DND-41 (cell line): Measurements from ENCODE around the gene BICC1.

Experiments
- EZH2 ChIP-seq: IDR thresholded peaks from 3 replicates; pipeline ENCODE4 v1.6.1; 2012; ENCODE audit warnings: borderline replicate concordance, low read depth, mild to moderate bottlenecking, moderate library complexity, low read length, inconsistent platforms; ENCODE audit not compliant: severe bottlenecking
- TF ChIP-seq, protein P1 (sequence below): IDR thresholded peaks from 2 replicates; pipeline ENCODE4 v1.5.1; 2012; ENCODE audit warnings: borderline replicate concordance, low read length, moderate library complexity, mild to moderate bottlenecking; ENCODE audit not compliant: poor library complexity, severe bottlenecking; ENCODE audit errors: extremely low read depth

DNA sequence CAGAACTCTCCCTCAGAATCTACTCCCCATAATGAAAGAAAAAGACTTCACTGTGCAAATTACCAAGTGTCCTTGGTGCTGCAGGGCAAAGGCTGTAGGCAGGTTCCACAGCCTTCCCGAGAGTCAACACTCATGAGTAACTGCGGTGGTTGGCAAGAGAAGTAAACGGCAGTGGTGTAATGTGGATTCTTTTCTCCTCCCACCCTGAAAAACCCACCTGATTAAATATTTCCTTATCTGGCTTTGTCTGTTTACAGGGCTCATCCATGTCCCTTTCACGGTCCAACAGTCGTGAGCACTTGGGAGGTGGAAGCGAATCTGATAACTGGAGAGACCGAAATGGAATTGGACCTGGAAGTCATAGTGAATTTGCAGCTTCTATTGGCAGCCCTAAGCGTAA is 300.9 kb downstream of the BICC1 start:
- TF ChIP-seq, protein P1, sequence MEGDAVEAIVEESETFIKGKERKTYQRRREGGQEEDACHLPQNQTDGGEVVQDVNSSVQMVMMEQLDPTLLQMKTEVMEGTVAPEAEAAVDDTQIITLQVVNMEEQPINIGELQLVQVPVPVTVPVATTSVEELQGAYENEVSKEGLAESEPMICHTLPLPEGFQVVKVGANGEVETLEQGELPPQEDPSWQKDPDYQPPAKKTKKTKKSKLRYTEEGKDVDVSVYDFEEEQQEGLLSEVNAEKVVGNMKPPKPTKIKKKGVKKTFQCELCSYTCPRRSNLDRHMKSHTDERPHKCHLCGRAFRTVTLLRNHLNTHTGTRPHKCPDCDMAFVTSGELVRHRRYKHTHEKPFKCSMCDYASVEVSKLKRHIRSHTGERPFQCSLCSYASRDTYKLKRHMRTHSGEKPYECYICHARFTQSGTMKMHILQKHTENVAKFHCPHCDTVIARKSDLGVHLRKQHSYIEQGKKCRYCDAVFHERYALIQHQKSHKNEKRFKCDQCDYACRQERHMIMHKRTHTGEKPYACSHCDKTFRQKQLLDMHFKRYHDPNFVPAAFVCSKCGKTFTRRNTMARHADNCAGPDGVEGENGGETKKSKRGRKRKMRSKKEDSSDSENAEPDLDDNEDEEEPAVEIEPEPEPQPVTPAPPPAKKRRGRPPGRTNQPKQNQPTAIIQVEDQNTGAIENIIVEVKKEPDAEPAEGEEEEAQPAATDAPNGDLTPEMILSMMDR, result no peak
- TF ChIP-seq EZH2, result no peak
